Natural killer cell (primary cell): ENCODE results near the gene IL11. TPM values are rescaled to one million over a fixed set of nuclear protein-coding genes. Genes with fewer than 3 reads are reported as not detected.
A peak's percentile ranks its signal among the peaks of the same experiment; 100 is the strongest.

Experiments
- ATAC-seq, 3 donors: fragments of 150-1000 bp in 2 of 3; fragments of 200-7000 bp in 1 of 3; cut with Tn5 transposase; 1 replicate in 1 of 3; 2 replicates in 2 of 3; pipeline ENCODE4 v1.10.0; 2021; ENCODE audit warnings: mild to moderate bottlenecking in 2 of 3, moderate library complexity in 2 of 3
- DNase-seq, 2 donors: peaks; one replicate each; pipeline versions ENCODE4 v3.0.0 to v3.0.0-alpha.2; 2013 to 2021; ENCODE audit warnings: mixed read lengths in 1 of 2
- H3K27ac ChIP-seq: one replicate; pipeline ENCODE4 v1.5.1; 2013; ENCODE audit warnings: mild to moderate bottlenecking, low read length
- H3K27me3 ChIP-seq: one replicate; pipeline ENCODE4 v1.6.1; 2013; ENCODE audit warnings: low read length; ENCODE audit not compliant: control insufficient read depth, insufficient read depth
- H3K36me3 ChIP-seq: one replicate; pipeline ENCODE4 v1.6.1; 2013; ENCODE audit warnings: low read length; ENCODE audit not compliant: control insufficient read depth, insufficient read depth
- H3K4me1 ChIP-seq: one replicate; pipeline ENCODE4 v1.6.1; 2013; ENCODE audit warnings: low read length; ENCODE audit not compliant: control insufficient read depth, insufficient read depth
- H3K4me3 ChIP-seq: one replicate; pipeline ENCODE4 v1.5.1; 2013; ENCODE audit warnings: low read length
- H3K9me3 ChIP-seq: one replicate; pipeline ENCODE4 v1.6.1; 2013; ENCODE audit warnings: low read length; ENCODE audit not compliant: control insufficient read depth, insufficient read depth
- H3K27ac Mint-ChIP-seq, 2 donors: one replicate each; pipeline ENCODE4 v1.8.0; 2022; ENCODE audit warnings: mild to moderate bottlenecking in 2 of 2, mixed read lengths in 2 of 2, moderate library complexity in 1 of 2
- H3K27me3 Mint-ChIP-seq, 2 donors: one replicate each; pipeline ENCODE4 v1.8.0; 2022; ENCODE audit warnings: low read depth in 2 of 2, mixed read lengths in 2 of 2
- H3K36me3 Mint-ChIP-seq: one replicate; pipeline ENCODE4 v1.8.0; 2022; ENCODE audit warnings: mixed read lengths
- H3K4me1 Mint-ChIP-seq, 2 donors: one replicate each; pipeline ENCODE4 v1.8.0; 2022; ENCODE audit warnings: mixed read lengths in 2 of 2
- H3K4me3 Mint-ChIP-seq: one replicate; pipeline ENCODE4 v1.8.0; 2022; ENCODE audit warnings: mild to moderate bottlenecking, moderate library complexity, mixed read lengths
- H3K9me3 Mint-ChIP-seq, 2 donors: one replicate each; pipeline ENCODE4 v1.8.0; 2022; ENCODE audit warnings: mixed read lengths in 2 of 2
- CTCF ChIP-seq: fragments of 200-600 bp; IDR thresholded peaks from one replicate; pipeline ENCODE4 v1.8.0; 2022; ENCODE audit warnings: antibody characterized with exemption
- WGBS: methylation state at CpG from one replicate; pipeline ENCODE4 v1.1.7; 2013; ENCODE audit warnings: missing lambda C conversion rate; ENCODE audit not compliant: insufficient coverage; 5-methylcytosine and 5-hydroxymethylcytosine counted together
- intact Hi-C: fragments of 100-400 bp; cut with micrococcal nuclease; formaldehyde crosslinking; loops from one replicate; pipeline ENCODE4 v1.14.2; 2022
- total RNA-seq, 4 donors: library from RNA; stranded (reverse); fragments of 120-200 nt in 1 of 4; gene quantifications; one replicate each; pipeline versions ENCODE4 v1.2.3 to v1.2.4, GENCODE V29; 2013 to 2022

IL11 gene
- total RNA-seq, 3 donors from 2014 or later (not counting 1 experiment from before 2014, with no cell fraction given), result 0.14 to 0.35 (median 0.27) TPM

DNA sequence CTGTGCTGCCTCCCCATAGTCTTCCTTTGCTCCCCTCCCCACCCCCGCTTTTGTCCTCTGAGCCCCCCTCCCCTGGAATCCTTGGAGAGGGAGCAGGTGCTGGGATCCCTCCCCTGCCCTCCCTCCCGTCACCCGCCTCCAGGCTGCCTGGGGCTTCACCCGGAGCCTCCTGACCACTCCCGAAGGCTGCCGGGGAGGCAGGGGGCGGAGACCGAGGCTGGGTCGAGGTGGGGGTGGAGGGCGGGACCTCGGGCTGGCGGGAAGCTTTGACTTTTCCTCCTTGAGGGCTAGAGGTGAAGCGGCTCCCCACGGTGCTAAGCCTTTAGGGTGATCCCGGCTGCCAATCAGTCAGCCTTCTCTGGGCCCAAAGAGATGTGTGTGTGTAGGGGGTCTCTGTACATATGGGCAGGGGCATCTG lies 29.1 kb downstream of the IL11 start:
- WGBS, result 1% methylated on average over 14 of the region's 15 CpGs
- H3K27me3 Mint-ChIP-seq, result peaks cover 0 to 4% of the 10 kb centered on the region in 2 donors
- ATAC-seq (no peak), DNase-seq (peak in 1 of 2 donors; percentile 67)
- TF ChIP-seq CTCF, result no peak
- H3K27ac ChIP-seq, result no peak overlapping the region
- H3K9me3 ChIP-seq, result no peaks in the 10 kb centered on the region
- no peaks in the 10 kb centered on the region for H3K36me3 Mint-ChIP-seq
- peak overlapping the region; percentile 84 for H3K4me3 Mint-ChIP-seq
- H3K27ac Mint-ChIP-seq, result peak overlapping the region; percentile 96 to 99
- H3K4me3 ChIP-seq, result no peak overlapping the region
- peaks cover 4% of the 10 kb centered on the region for H3K36me3 ChIP-seq
- H3K9me3 Mint-ChIP-seq, result no peaks in the 10 kb centered on the region
- no peaks in the 10 kb centered on the region for H3K27me3 ChIP-seq
- intact Hi-C loops, result no loop called here
- peaks cover 31% of the 10 kb centered on the region for H3K4me1 ChIP-seq
- peaks cover 18 to 41% of the 10 kb centered on the region in 2 donors for H3K4me1 Mint-ChIP-seq

DNA sequence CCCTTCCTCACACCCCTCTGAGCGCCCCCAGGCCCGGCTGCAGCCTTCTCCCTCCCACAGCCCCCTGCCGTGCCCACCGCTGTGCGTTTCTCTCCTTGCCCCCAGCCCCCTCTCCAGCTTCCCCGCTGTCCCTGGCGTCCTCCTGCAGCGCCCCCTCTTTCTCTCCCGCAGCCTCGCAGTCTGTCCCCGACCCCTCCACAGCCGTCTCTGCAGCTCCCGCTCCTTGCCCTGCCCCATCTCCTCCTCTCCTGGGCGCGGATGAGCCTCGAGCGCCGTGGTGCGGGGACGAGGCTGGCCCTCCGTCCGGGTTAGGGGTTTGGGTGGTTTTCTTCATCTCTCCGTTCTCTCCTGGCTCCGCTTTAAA lies 29.5 kb downstream of the IL11 start:
- 5% methylated on average over 21 of the region's 24 CpGs for WGBS
- H3K9me3 ChIP-seq, result no peaks in the 10 kb centered on the region
- peaks cover 18 to 41% of the 10 kb centered on the region in 2 donors for H3K4me1 Mint-ChIP-seq
- H3K36me3 Mint-ChIP-seq, result no peaks in the 10 kb centered on the region
- ATAC-seq, result no peak
- peak overlapping the region; percentile 96 to 99 for H3K27ac Mint-ChIP-seq
- peaks cover 0 to 8% of the 10 kb centered on the region in 2 donors for H3K27me3 Mint-ChIP-seq
- no peaks in the 10 kb centered on the region for H3K9me3 Mint-ChIP-seq
- intact Hi-C loops, result no loop called here
- H3K27ac ChIP-seq, result no peak overlapping the region
- DNase-seq, result peak in 1 of 2 donors; percentile 49
- peaks cover 4% of the 10 kb centered on the region for H3K36me3 ChIP-seq
- peak overlapping the region; percentile 84 for H3K4me3 Mint-ChIP-seq
- H3K4me1 ChIP-seq, result peaks cover 31% of the 10 kb centered on the region
- TF ChIP-seq CTCF, result no peak
- H3K4me3 ChIP-seq, result no peak overlapping the region
- no peaks in the 10 kb centered on the region for H3K27me3 ChIP-seq

DNA sequence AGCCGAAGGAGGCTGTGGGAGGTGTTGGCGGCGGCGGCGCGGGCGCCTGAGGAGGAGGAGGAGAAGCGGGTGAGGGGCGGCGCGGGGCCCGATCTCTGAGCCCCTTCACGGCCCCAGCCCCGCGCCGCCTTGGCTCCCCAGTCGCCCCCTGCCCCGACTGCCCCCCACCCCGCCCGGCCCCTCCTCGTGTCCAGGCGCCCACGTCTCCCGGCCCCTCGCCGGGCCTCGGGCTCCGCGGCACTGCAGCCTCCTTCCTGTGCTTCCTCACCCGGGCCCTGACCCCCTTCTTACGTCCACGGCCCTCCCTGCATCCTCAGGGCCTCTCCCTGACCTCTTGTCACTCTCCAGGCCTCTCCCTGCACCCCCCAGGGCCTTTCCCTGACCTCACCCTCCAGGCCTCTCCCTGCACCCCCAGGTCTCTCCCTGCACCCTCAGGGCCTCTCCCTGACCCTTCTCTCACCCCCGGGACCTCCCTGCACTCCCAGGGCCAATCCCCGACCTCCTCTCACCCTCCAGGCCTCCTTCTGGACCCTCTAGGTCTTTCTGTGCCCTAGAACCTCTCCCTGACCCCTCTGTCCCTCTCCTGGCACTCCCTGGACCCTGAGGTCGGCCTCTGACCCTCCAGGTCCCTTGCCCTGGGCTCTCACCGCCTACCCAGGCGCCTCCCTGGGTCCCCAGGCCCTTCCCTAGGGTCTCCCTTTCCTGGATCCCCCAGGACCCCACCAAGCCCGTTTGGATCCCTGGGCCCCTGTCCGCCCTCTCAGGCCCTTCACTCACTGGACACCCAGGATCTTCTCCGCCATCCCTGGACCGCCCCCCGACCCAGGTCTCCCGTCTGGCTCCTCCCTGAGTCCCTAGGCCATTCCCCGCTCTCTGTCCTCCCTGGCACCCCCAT lies 30.1 kb downstream of the IL11 start:
- 5% methylated on average over 44 of the region's 44 CpGs for WGBS
- ATAC-seq (peak in 1 of 3 donors; percentile 1), DNase-seq (peak; percentile 53 to 58)
- intact Hi-C loops, result loop anchor here (1.0 to 2.0 kb wide), 4 partner anchors 39 to 81 kb away; partner anchors contain the start of genes PPP6R1 and RPL28
- H3K9me3 ChIP-seq, result no peaks in the 10 kb centered on the region
- Mint-ChIP-seq H3K36me3 (no peaks in the 10 kb centered on the region), H3K9me3 (no peaks in the 10 kb centered on the region), H3K27me3 (peaks cover 0 to 9% of the 10 kb centered on the region in 2 donors), H3K27ac (peak overlapping the region; percentile 96 to 99), H3K4me1 (peaks cover 18 to 37% of the 10 kb centered on the region in 2 donors), H3K4me3 (peak overlapping the region; percentile 94)
- no peak for TF ChIP-seq CTCF
- peak overlapping the region; percentile 57 for H3K4me3 ChIP-seq
- peaks cover 4% of the 10 kb centered on the region for H3K36me3 ChIP-seq
- peak overlapping the region; percentile 86 for H3K27ac ChIP-seq
- H3K27me3 ChIP-seq, result no peaks in the 10 kb centered on the region
- peaks cover 31% of the 10 kb centered on the region for H3K4me1 ChIP-seq
